Activated T-helper 1 cell treated with anti-CD3 and anti-CD28 coated beads, Interleukin-12 subunit alpha, Interleukin-12 subunit beta, Interleukin-2, Interleukin-4 antibody, amounts not matched to agents 30 ng/mL and 10 ng/mL and 1 ng/mL, durations not matched to agents 14 hours and 24 hours and 36 hours (primary cell): ENCODE data around the gene MAP3K5. TPM values are rescaled to one million over a fixed set of nuclear protein-coding genes. Genes with fewer than 3 reads are reported as not detected.

ENCODE experiments used
- DNase-seq: peaks from one replicate; pipeline ENCODE4 v3.0.0; 2021; ENCODE audit warnings: low spot score
- H3K27ac Mint-ChIP-seq: one replicate; pipeline ENCODE4 v1.8.0; 2021; ENCODE audit warnings: mild to moderate bottlenecking, mixed read lengths
- H3K27me3 Mint-ChIP-seq: one replicate; pipeline ENCODE4 v1.8.0; 2022; ENCODE audit warnings: mild to moderate bottlenecking, moderate library complexity, mixed read lengths; ENCODE audit not compliant: insufficient read depth
- H3K36me3 Mint-ChIP-seq: one replicate; pipeline ENCODE4 v1.8.0; 2021; ENCODE audit warnings: low read depth, mixed read lengths
- H3K4me1 Mint-ChIP-seq: one replicate; pipeline ENCODE4 v1.8.0; 2021; ENCODE audit warnings: low read depth, mixed read lengths
- H3K4me3 Mint-ChIP-seq: one replicate; pipeline ENCODE4 v1.8.0; 2021; ENCODE audit warnings: mild to moderate bottlenecking, moderate library complexity, mixed read lengths
- H3K9me3 Mint-ChIP-seq: one replicate; pipeline ENCODE4 v1.8.0; 2021; ENCODE audit warnings: mixed read lengths
- intact Hi-C: fragments of 100-400 bp; cut with micrococcal nuclease; formaldehyde crosslinking; loops from one replicate; pipeline ENCODE4 v1.15.1; 2024
- total RNA-seq: library from RNA; stranded (reverse); gene quantifications from 2 replicates; pipeline ENCODE4 v1.2.3, GENCODE V29; 2022

The MAP3K5 gene
- total RNA-seq, 1 donor from 2014 or later, result 12.2 TPM

GRCh38 chr6:136751522-136751956 is 40.7 kb downstream of the MAP3K5 start:
- Mint-ChIP-seq H3K27ac (peak overlapping the region; percentile 87), H3K27me3 (no peaks in the 10 kb centered on the region), H3K36me3 (peaks cover 9% of the 10 kb centered on the region), H3K9me3 (no peaks in the 10 kb centered on the region), H3K4me1 (peaks cover 92% of the 10 kb centered on the region), H3K4me3 (peak overlapping the region; percentile 75)
- peak; percentile 45 for DNase-seq
- intact Hi-C loops, result loop anchor here (1.0 to 5.0 kb wide), 6 partner anchors 13 to 466 kb away; partner anchors contain the start of genes IFNGR1 and MAP3K5

GRCh38 chr6:136750696-136751521 is 41.4 kb downstream of the MAP3K5 start:
- no peak for DNase-seq
- H3K27me3 Mint-ChIP-seq, result no peaks in the 10 kb centered on the region
- H3K27ac Mint-ChIP-seq, result peak overlapping the region; percentile 87
- H3K4me3 Mint-ChIP-seq, result peak overlapping the region; percentile 75
- intact Hi-C loops, result loop anchor here (1.0 to 5.0 kb wide), 6 partner anchors 13 to 466 kb away; partner anchors contain the start of genes IFNGR1 and MAP3K5
- H3K9me3 Mint-ChIP-seq, result no peaks in the 10 kb centered on the region
- peaks cover 92% of the 10 kb centered on the region for H3K4me1 Mint-ChIP-seq
- peaks cover 8% of the 10 kb centered on the region for H3K36me3 Mint-ChIP-seq

GRCh38 chr6:136749359-136749997 is 42.8 kb downstream of the MAP3K5 start:
- H3K27ac Mint-ChIP-seq, result no peak overlapping the region
- intact Hi-C loops, result no loop called here

GRCh38 chr6:136747507-136747906 is 44.8 kb downstream of the MAP3K5 start:
- DNase-seq, result no peak
- intact Hi-C loops, result no loop called here
- peaks cover 8% of the 10 kb centered on the region for H3K36me3 Mint-ChIP-seq
- peaks cover 85% of the 10 kb centered on the region for H3K4me1 Mint-ChIP-seq
- H3K4me3 Mint-ChIP-seq, result no peak overlapping the region
- no peaks in the 10 kb centered on the region for H3K27me3 Mint-ChIP-seq
- H3K27ac Mint-ChIP-seq, result no peak overlapping the region
- H3K9me3 Mint-ChIP-seq, result no peaks in the 10 kb centered on the region

More at GRCh38 chr6:136749359-136749997, 42.8 kb downstream of the MAP3K5 start:
- Mint-ChIP-seq H3K9me3 (no peaks in the 10 kb centered on the region), H3K27me3 (no peaks in the 10 kb centered on the region), H3K4me3 (no peak overlapping the region), H3K36me3 (peaks cover 8% of the 10 kb centered on the region), H3K4me1 (peaks cover 88% of the 10 kb centered on the region)
- DNase-seq, result no peak

- peaks cover 76% of the 10 kb centered on the region for H3K4me1 Mint-ChIP-seq
- H3K36me3 Mint-ChIP-seq, result peaks cover 5% of the 10 kb centered on the region
- H3K9me3 Mint-ChIP-seq, result no peaks in the 10 kb centered on the region
- no peak overlapping the region for H3K27ac Mint-ChIP-seq
- H3K4me3 Mint-ChIP-seq, result no peak overlapping the region
- no peaks in the 10 kb centered on the region for H3K27me3 Mint-ChIP-seq
- intact Hi-C loops, result no loop called here
- no peak for DNase-seq
Observed at GRCh38 chr6:136745300-136745699, 47.0 kb downstream of the MAP3K5 start.

- intact Hi-C loops, result no loop called here
- DNase-seq, result no peak
- peaks cover 76% of the 10 kb centered on the region for H3K4me1 Mint-ChIP-seq
- no peak overlapping the region for H3K27ac Mint-ChIP-seq
- no peak overlapping the region for H3K4me3 Mint-ChIP-seq
- H3K9me3 Mint-ChIP-seq, result no peaks in the 10 kb centered on the region
- H3K36me3 Mint-ChIP-seq, result peaks cover 5% of the 10 kb centered on the region
- H3K27me3 Mint-ChIP-seq, result no peaks in the 10 kb centered on the region
Observed at GRCh38 chr6:136744889-136745288, 47.4 kb downstream of the MAP3K5 start.

GRCh38 chr6:136742125-136742524 is 50.2 kb downstream of the MAP3K5 start:
- Mint-ChIP-seq H3K4me3 (no peak overlapping the region), H3K36me3 (peaks cover 4% of the 10 kb centered on the region), H3K9me3 (no peaks in the 10 kb centered on the region), H3K4me1 (peaks cover 71% of the 10 kb centered on the region), H3K27ac (no peak overlapping the region), H3K27me3 (no peaks in the 10 kb centered on the region)
- DNase-seq, result no peak
- intact Hi-C loops, result no loop called here

GRCh38 chr6:136740050-136740974 is 52.0 kb downstream of the MAP3K5 start:
- Mint-ChIP-seq H3K27ac (peak overlapping the region; percentile 16), H3K27me3 (no peaks in the 10 kb centered on the region), H3K4me1 (peaks cover 54% of the 10 kb centered on the region), H3K36me3 (peaks cover 2% of the 10 kb centered on the region), H3K4me3 (no peak overlapping the region), H3K9me3 (no peaks in the 10 kb centered on the region)
- no peak for DNase-seq
- intact Hi-C loops, result no loop called here

GRCh38 chr6:136739501-136739900 is 52.8 kb downstream of the MAP3K5 start:
- H3K27me3 Mint-ChIP-seq, result no peaks in the 10 kb centered on the region
- no peak overlapping the region for H3K4me3 Mint-ChIP-seq
- H3K36me3 Mint-ChIP-seq, result peaks cover 6% of the 10 kb centered on the region
- no peaks in the 10 kb centered on the region for H3K9me3 Mint-ChIP-seq
- peaks cover 50% of the 10 kb centered on the region for H3K4me1 Mint-ChIP-seq
- intact Hi-C loops, result no loop called here
- no peak overlapping the region for H3K27ac Mint-ChIP-seq
- no peak for DNase-seq

- intact Hi-C loops, result no loop called here
- H3K36me3 Mint-ChIP-seq, result peaks cover 6% of the 10 kb centered on the region
- H3K27me3 Mint-ChIP-seq, result no peaks in the 10 kb centered on the region
- peaks cover 48% of the 10 kb centered on the region for H3K4me1 Mint-ChIP-seq
- H3K27ac Mint-ChIP-seq, result no peak overlapping the region
- no peak for DNase-seq
- no peaks in the 10 kb centered on the region for H3K9me3 Mint-ChIP-seq
- no peak overlapping the region for H3K4me3 Mint-ChIP-seq
Observed at GRCh38 chr6:136739071-136739470, 53.2 kb downstream of the MAP3K5 start.

GRCh38 chr6:136738692-136739057 is 53.6 kb downstream of the MAP3K5 start:
- Mint-ChIP-seq H3K9me3 (no peaks in the 10 kb centered on the region), H3K27me3 (no peaks in the 10 kb centered on the region), H3K27ac (no peak overlapping the region), H3K4me1 (peaks cover 48% of the 10 kb centered on the region), H3K4me3 (no peak overlapping the region), H3K36me3 (peaks cover 6% of the 10 kb centered on the region)
- DNase-seq, result no peak
- intact Hi-C loops, result no loop called here

- Mint-ChIP-seq H3K4me1 (peaks cover 52% of the 10 kb centered on the region), H3K9me3 (no peaks in the 10 kb centered on the region), H3K36me3 (peaks cover 6% of the 10 kb centered on the region), H3K27ac (no peak overlapping the region), H3K4me3 (no peak overlapping the region), H3K27me3 (no peaks in the 10 kb centered on the region)
- no peak for DNase-seq
- intact Hi-C loops, result no loop called here
Observed at GRCh38 chr6:136737871-136738691, 54.2 kb downstream of the MAP3K5 start.
